SK-N-SH (cell line): ENCODE results near the gene CDKN1A.

Experiments
- EP300 ChIP-seq, 2 experiments: IDR thresholded peaks; 2 replicates each; pipeline versions ENCODE4 v1.4.0 to v1.6.1; 2012; ENCODE audit warnings: borderline replicate concordance in 1 of 2, low read depth in 1 of 2, low read length in 1 of 2
- EZH2phosphoT487 ChIP-seq: fragments of 200-600 bp; sonication (generic); IDR thresholded peaks from 2 replicates; pipeline ENCODE4 v1.6.1; 2017; ENCODE audit warnings: low read depth, mixed run types, mild to moderate bottlenecking, antibody characterized with exemption, moderate library complexity, borderline replicate concordance
- GABPA ChIP-seq: IDR thresholded peaks from 2 replicates; pipeline ENCODE4 v1.4.0; 2012; ENCODE audit warnings: low read depth, mild to moderate bottlenecking
- MEF2A ChIP-seq: IDR thresholded peaks from 2 replicates; pipeline ENCODE4 v1.4.0; 2012; ENCODE audit warnings: low read depth, borderline replicate concordance
- NFIC ChIP-seq: IDR thresholded peaks from 2 replicates; pipeline ENCODE4 v1.4.0; 2012; ENCODE audit warnings: borderline replicate concordance
- POLR2AphosphoS5 ChIP-seq: IDR thresholded peaks from 2 replicates; pipeline ENCODE4 v1.6.1; 2012; ENCODE audit warnings: low read depth, low read length
- RCOR1 ChIP-seq: fragments of 150-350 bp; IDR thresholded peaks from 2 replicates; pipeline ENCODE4 v1.6.1; 2017; ENCODE audit warnings: antibody characterized with exemption, low read length
- TF ChIP-seq, protein P1 (sequence below): fragments of 200-600 bp; sonication (generic); IDR thresholded peaks from 2 replicates; pipeline ENCODE4 v1.6.1; 2017; ENCODE audit warnings: antibody characterized with exemption, mild to moderate bottlenecking, moderate library complexity
- TF ChIP-seq, protein P2 (sequence below): IDR thresholded peaks from 2 replicates; pipeline ENCODE4 v1.4.0; 2012; ENCODE audit warnings: low read depth, borderline replicate concordance
- TF ChIP-seq, protein P3 (sequence below): fragments of 150-350 bp; IDR thresholded peaks from 2 replicates; pipeline ENCODE4 v1.6.1; 2017; ENCODE audit warnings: antibody characterized with exemption, low read length, low read depth, borderline replicate concordance
- TF ChIP-seq, protein P4 (sequence below): IDR thresholded peaks from 2 replicates; pipeline ENCODE4 v1.4.0; 2012; ENCODE audit warnings: low read depth
- TF ChIP-seq, protein P5 (sequence below): IDR thresholded peaks from 2 replicates; pipeline ENCODE4 v1.6.1; 2012; ENCODE audit warnings: mild to moderate bottlenecking, low read depth, low read length, moderate library complexity

DNA sequence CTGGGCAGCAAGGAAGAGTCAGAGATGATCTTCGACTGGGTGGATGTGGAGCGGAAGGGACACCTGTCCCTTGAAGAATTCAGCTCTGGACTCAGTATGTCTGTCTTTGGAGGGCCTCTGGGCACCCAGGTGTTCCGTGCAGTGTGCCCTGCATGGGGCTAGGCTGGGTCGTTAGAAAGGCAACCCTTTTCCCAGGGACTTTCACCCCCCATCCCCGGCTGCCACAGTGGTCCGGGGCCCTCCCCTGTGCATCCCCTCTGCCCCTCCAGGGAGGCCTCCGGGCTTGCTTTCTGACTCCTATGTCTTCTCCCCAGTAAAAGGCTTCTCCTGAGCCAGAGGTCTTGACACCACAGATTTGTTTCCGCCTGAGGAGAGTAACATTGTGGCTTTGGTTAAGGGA, 35.3 kb downstream of the CDKN1A start:
- TF ChIP-seq EZH2phosphoT487 (no peak), RCOR1 (no peak), GABPA (no peak), NFIC (no peak), MEF2A (no peak), EP300 (IDR thresholded peaks at IDR 0.05; ENCODE audit: borderline replicate concordance in 1 of 2, low read depth in 1 of 2, low read length in 1 of 2) (no peak), POLR2AphosphoS5 (no peak)
- TF ChIP-seq, protein P1, sequence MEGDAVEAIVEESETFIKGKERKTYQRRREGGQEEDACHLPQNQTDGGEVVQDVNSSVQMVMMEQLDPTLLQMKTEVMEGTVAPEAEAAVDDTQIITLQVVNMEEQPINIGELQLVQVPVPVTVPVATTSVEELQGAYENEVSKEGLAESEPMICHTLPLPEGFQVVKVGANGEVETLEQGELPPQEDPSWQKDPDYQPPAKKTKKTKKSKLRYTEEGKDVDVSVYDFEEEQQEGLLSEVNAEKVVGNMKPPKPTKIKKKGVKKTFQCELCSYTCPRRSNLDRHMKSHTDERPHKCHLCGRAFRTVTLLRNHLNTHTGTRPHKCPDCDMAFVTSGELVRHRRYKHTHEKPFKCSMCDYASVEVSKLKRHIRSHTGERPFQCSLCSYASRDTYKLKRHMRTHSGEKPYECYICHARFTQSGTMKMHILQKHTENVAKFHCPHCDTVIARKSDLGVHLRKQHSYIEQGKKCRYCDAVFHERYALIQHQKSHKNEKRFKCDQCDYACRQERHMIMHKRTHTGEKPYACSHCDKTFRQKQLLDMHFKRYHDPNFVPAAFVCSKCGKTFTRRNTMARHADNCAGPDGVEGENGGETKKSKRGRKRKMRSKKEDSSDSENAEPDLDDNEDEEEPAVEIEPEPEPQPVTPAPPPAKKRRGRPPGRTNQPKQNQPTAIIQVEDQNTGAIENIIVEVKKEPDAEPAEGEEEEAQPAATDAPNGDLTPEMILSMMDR = no peak
- TF ChIP-seq, protein P2, sequence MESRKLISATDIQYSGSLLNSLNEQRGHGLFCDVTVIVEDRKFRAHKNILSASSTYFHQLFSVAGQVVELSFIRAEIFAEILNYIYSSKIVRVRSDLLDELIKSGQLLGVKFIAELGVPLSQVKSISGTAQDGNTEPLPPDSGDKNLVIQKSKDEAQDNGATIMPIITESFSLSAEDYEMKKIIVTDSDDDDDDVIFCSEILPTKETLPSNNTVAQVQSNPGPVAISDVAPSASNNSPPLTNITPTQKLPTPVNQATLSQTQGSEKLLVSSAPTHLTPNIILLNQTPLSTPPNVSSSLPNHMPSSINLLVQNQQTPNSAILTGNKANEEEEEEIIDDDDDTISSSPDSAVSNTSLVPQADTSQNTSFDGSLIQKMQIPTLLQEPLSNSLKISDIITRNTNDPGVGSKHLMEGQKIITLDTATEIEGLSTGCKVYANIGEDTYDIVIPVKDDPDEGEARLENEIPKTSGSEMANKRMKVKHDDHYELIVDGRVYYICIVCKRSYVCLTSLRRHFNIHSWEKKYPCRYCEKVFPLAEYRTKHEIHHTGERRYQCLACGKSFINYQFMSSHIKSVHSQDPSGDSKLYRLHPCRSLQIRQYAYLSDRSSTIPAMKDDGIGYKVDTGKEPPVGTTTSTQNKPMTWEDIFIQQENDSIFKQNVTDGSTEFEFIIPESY = no peak
- TF ChIP-seq, protein P3, sequence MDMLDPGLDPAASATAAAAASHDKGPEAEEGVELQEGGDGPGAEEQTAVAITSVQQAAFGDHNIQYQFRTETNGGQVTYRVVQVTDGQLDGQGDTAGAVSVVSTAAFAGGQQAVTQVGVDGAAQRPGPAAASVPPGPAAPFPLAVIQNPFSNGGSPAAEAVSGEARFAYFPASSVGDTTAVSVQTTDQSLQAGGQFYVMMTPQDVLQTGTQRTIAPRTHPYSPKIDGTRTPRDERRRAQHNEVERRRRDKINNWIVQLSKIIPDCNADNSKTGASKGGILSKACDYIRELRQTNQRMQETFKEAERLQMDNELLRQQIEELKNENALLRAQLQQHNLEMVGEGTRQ = no peak
- TF ChIP-seq, protein P4, sequence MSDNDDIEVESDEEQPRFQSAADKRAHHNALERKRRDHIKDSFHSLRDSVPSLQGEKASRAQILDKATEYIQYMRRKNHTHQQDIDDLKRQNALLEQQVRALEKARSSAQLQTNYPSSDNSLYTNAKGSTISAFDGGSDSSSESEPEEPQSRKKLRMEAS = no peak
- TF ChIP-seq, protein P5, sequence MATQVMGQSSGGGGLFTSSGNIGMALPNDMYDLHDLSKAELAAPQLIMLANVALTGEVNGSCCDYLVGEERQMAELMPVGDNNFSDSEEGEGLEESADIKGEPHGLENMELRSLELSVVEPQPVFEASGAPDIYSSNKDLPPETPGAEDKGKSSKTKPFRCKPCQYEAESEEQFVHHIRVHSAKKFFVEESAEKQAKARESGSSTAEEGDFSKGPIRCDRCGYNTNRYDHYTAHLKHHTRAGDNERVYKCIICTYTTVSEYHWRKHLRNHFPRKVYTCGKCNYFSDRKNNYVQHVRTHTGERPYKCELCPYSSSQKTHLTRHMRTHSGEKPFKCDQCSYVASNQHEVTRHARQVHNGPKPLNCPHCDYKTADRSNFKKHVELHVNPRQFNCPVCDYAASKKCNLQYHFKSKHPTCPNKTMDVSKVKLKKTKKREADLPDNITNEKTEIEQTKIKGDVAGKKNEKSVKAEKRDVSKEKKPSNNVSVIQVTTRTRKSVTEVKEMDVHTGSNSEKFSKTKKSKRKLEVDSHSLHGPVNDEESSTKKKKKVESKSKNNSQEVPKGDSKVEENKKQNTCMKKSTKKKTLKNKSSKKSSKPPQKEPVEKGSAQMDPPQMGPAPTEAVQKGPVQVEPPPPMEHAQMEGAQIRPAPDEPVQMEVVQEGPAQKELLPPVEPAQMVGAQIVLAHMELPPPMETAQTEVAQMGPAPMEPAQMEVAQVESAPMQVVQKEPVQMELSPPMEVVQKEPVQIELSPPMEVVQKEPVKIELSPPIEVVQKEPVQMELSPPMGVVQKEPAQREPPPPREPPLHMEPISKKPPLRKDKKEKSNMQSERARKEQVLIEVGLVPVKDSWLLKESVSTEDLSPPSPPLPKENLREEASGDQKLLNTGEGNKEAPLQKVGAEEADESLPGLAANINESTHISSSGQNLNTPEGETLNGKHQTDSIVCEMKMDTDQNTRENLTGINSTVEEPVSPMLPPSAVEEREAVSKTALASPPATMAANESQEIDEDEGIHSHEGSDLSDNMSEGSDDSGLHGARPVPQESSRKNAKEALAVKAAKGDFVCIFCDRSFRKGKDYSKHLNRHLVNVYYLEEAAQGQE = no peak
